Epithelial cell of esophagus (primary cell): Measurements from ENCODE around the gene DDX3X.
"Not testable (repeated sequence)": the region's sequence is repeated elsewhere in the genome, so short reads cannot be mapped to it uniquely, and the experiment has no call there.

Source experiments
- DNase-seq: peaks from one replicate; pipeline ENCODE4 v3.0.0; 2010; ENCODE audit warnings: low read depth
- H3K4me3 ChIP-seq: 2 replicates; pipeline ENCODE4 v1.5.1; 2011; ENCODE audit warnings: mild to moderate bottlenecking, low read length, control low read depth
- CTCF ChIP-seq: IDR thresholded peaks from 2 replicates; pipeline ENCODE4 v1.5.1; 2011; ENCODE audit warnings: low read depth, mild to moderate bottlenecking, low read length, control low read depth, inconsistent platforms; ENCODE audit not compliant: insufficient read depth; ENCODE audit errors: missing control alignments

DDX3X gene

GRCh38 chrX:41333744-41334362 lies at the start of gene DDX3X:
Gene DDX3X (plus strand): TSS chrX:41334162. CDS start chrX:41334253, 91 bp downstream.
- TF ChIP-seq CTCF = no peak
- H3K4me3 ChIP-seq = peak within 1 kb of the TSS; percentile 87
- DNase-seq = peak; percentile 79

- not testable (repeated sequence) for DNase-seq
Observed at GRCh38 chrX:41285928-41286327, 48.0 kb upstream of the DDX3X start.

GRCh38 chrX:41288641-41289040 lies 45.3 kb upstream of the DDX3X start:
- no peak for DNase-seq
- TF ChIP-seq CTCF = no peak
- no peak overlapping the region for H3K4me3 ChIP-seq

More at GRCh38 chrX:41285928-41286327, 48.0 kb upstream of the DDX3X start:
- not testable (repeated sequence) for H3K4me3 ChIP-seq

GRCh38 chrX:41289095-41289494 lies 44.9 kb upstream of the DDX3X start:
- no peak overlapping the region for H3K4me3 ChIP-seq
- DNase-seq = no peak
- no peak for TF ChIP-seq CTCF

- no peak for TF ChIP-seq CTCF
- H3K4me3 ChIP-seq = no peak overlapping the region
- DNase-seq = no peak
Observed at GRCh38 chrX:41291309-41291708, 42.7 kb upstream of the DDX3X start.

- no peak for DNase-seq
- TF ChIP-seq CTCF = peak; percentile 22
- H3K4me3 ChIP-seq = no peak overlapping the region
Observed at GRCh38 chrX:41293269-41293668, 40.7 kb upstream of the DDX3X start.

- H3K4me3 ChIP-seq = no peak overlapping the region
- peak; percentile 49 for DNase-seq
- no peak for TF ChIP-seq CTCF
Observed at GRCh38 chrX:41300758-41301437, 33.1 kb upstream of the DDX3X start.
